IMR-90 (cell line): ENCODE data around the gene AKT3. TPM values are rescaled to one million over a fixed set of nuclear protein-coding genes. Genes with fewer than 3 reads are reported as not detected.

Source experiments
- ATAC-seq: fragments of 200-7000 bp; cut with Tn5 transposase; 2 replicates; pipeline ENCODE4 v1.9.1; 2020; ENCODE audit warnings: low read depth, mild to moderate bottlenecking, moderate library complexity
- BruUV-seq: library from RNA; stranded (reverse); fragments of 400-500 nt; replicated peaks from 2 replicates; lab custom pipeline; 2021; lab: Mats Ljungman, UMichigan
- CTCF ChIA-PET: fragments of 300-600 bp; formaldehyde crosslinking; extraction: SDS; loops from one replicate; lab custom pipeline; 2021; ENCODE audit warnings: antibody characterized with exemption; lab: Yijun Ruan, JAX
- POLR2A ChIA-PET: fragments of 300-600 bp; sonication (Branson Sonifier 250); formaldehyde crosslinking; loops from one replicate; lab custom pipeline; 2022; ENCODE audit warnings: antibody characterized with exemption; ENCODE audit not compliant: unreplicated experiment; lab: Charles Lee
- DNase-seq: peaks from one replicate; pipeline ENCODE4 v3.0.0; 2013
- H2AFZ ChIP-seq: replicated peaks from 2 replicates; pipeline ENCODE3; 2013; ENCODE audit warnings: low read length, mild to moderate bottlenecking; ENCODE audit not compliant: poor library complexity
- H2AK5ac ChIP-seq: 2 replicates; pipeline ENCODE4 v1.6.1; 2013; ENCODE audit warnings: low read depth, low read length, inconsistent platforms
- H2AK9ac ChIP-seq: replicated peaks from 2 replicates; pipeline ENCODE3; 2013; ENCODE audit warnings: mild to moderate bottlenecking, low read depth, low read length, moderate library complexity; ENCODE audit not compliant: poor library complexity
- H2BK120ac ChIP-seq: 2 replicates; pipeline ENCODE4 v1.6.1; 2013; ENCODE audit warnings: low read depth, low read length, inconsistent platforms
- H2BK15ac ChIP-seq: 3 replicates; pipeline ENCODE4 v1.6.1; 2013; ENCODE audit warnings: low read depth, low read length, inconsistent platforms
- H2BK20ac ChIP-seq: 2 replicates; pipeline ENCODE4 v1.6.1; 2013; ENCODE audit warnings: low read depth, mild to moderate bottlenecking, inconsistent platforms, low read length, moderate library complexity
- H2BK5ac ChIP-seq: 2 replicates; pipeline ENCODE4 v1.6.1; 2013; ENCODE audit warnings: mild to moderate bottlenecking, low read depth, low read length, inconsistent platforms; ENCODE audit not compliant: poor library complexity, severe bottlenecking
- H3K14ac ChIP-seq: replicated peaks from 2 replicates; pipeline ENCODE4 v1.6.1; 2013; ENCODE audit warnings: low read depth, low read length, inconsistent platforms
- H3K18ac ChIP-seq: 2 replicates; pipeline ENCODE4 v1.6.1; 2013; ENCODE audit warnings: low read depth, low read length, control low read depth
- H3K23ac ChIP-seq: 2 replicates; pipeline ENCODE4 v1.6.1; 2013; ENCODE audit warnings: low read depth, low read length, inconsistent platforms
- H3K27ac ChIP-seq: 2 replicates; pipeline ENCODE4 v1.5.1; 2013; ENCODE audit warnings: mild to moderate bottlenecking, control low read depth, low read length; ENCODE audit not compliant: insufficient read depth
- H3K27me3 ChIP-seq: 2 replicates; pipeline ENCODE4 v1.6.1; 2013; ENCODE audit warnings: low read length; ENCODE audit not compliant: control insufficient read depth, insufficient read depth
- H3K36me3 ChIP-seq: 2 replicates; pipeline ENCODE4 v1.6.1; 2013; ENCODE audit warnings: low read length, mixed read lengths; ENCODE audit not compliant: control insufficient read depth, insufficient read depth
- H3K4ac ChIP-seq: 2 replicates; pipeline ENCODE4 v1.6.1; 2013; ENCODE audit warnings: low read depth, low read length, inconsistent platforms
- H3K4me1 ChIP-seq: 2 replicates; pipeline ENCODE4 v1.6.1; 2013; ENCODE audit warnings: low read length, mixed read lengths; ENCODE audit not compliant: control insufficient read depth, insufficient read depth
- H3K4me2 ChIP-seq: 2 replicates; pipeline ENCODE4 v1.6.1; 2013; ENCODE audit warnings: low read depth, mild to moderate bottlenecking, control low read depth, low read length, moderate library complexity
- H3K4me3 ChIP-seq: 2 replicates; pipeline ENCODE4 v1.5.1; 2013; ENCODE audit warnings: low read depth, mild to moderate bottlenecking, control low read depth, low read length, moderate library complexity; ENCODE audit not compliant: insufficient read depth
- H3K56ac ChIP-seq: 2 replicates; pipeline ENCODE4 v1.6.1; 2013; ENCODE audit warnings: low read length, inconsistent platforms; ENCODE audit not compliant: insufficient read depth; ENCODE audit errors: extremely low read depth
- H3K79me1 ChIP-seq, 2 experiments: 2 replicates each; pipeline ENCODE4 v1.6.1; 2013; ENCODE audit warnings: low read length in 2 of 2, inconsistent platforms in 1 of 2, low read depth in 1 of 2
- H3K9ac ChIP-seq: 2 replicates; pipeline ENCODE4 v1.6.1; 2013; ENCODE audit warnings: low read depth, low read length, control low read depth
- H3K9me1 ChIP-seq: 2 replicates; pipeline ENCODE4 v1.6.1; 2013; ENCODE audit warnings: low read length, inconsistent platforms; ENCODE audit not compliant: insufficient read depth
- H3K9me3 ChIP-seq: 2 replicates; pipeline ENCODE4 v1.6.1; 2013; ENCODE audit warnings: low read length; ENCODE audit not compliant: control insufficient read depth, insufficient read depth
- H4K20me1 ChIP-seq: 2 replicates; pipeline ENCODE4 v1.6.1; 2013; ENCODE audit warnings: low read length, inconsistent platforms; ENCODE audit not compliant: insufficient read depth
- H4K5ac ChIP-seq: 2 replicates; pipeline ENCODE4 v1.6.1; 2013; ENCODE audit warnings: mild to moderate bottlenecking, low read depth, low read length, control low read depth
- H4K8ac ChIP-seq, 2 experiments: 2 replicates each; pipeline ENCODE4 v1.6.1; 2013; ENCODE audit warnings: low read depth in 2 of 2, low read length in 2 of 2, control low read depth in 1 of 2, inconsistent platforms in 1 of 2
- H4K91ac ChIP-seq: 2 replicates; pipeline ENCODE4 v1.6.1; 2013; ENCODE audit warnings: low read depth, low read length, inconsistent platforms; ENCODE audit not compliant: insufficient read depth
- CTCF ChIP-seq: conservative IDR thresholded peaks from 2 replicates; pipeline ENCODE4 v1.5.1; 2012; ENCODE audit warnings: mild to moderate bottlenecking, low read depth, low read length, improper control_type of control experiment
- ELK1 ChIP-seq: fragments of 150-350 bp; IDR thresholded peaks from 2 replicates; pipeline ENCODE4 v1.6.1; 2016; ENCODE audit warnings: low read depth, mild to moderate bottlenecking, low read length, moderate library complexity, borderline replicate concordance
- MAZ ChIP-seq: IDR thresholded peaks from 2 replicates; pipeline ENCODE4 v1.6.1; 2012; ENCODE audit warnings: low read depth, mild to moderate bottlenecking, low read length, improper control_type of control experiment, moderate library complexity, borderline replicate concordance
- MXI1 ChIP-seq: IDR thresholded peaks from 2 replicates; pipeline ENCODE4 v1.6.1; 2012; ENCODE audit warnings: low read depth, mild to moderate bottlenecking, low read length, moderate library complexity, borderline replicate concordance
- NFE2L2 ChIP-seq: fragments of 150-350 bp; IDR thresholded peaks from 2 replicates; pipeline ENCODE4 v1.6.1; 2016; ENCODE audit warnings: low read depth, mild to moderate bottlenecking, low read length
- POLR2A ChIP-seq: IDR thresholded peaks from 2 replicates; pipeline ENCODE4 v1.6.1; 2012; ENCODE audit warnings: mild to moderate bottlenecking, low read depth, low read length
- SMC3 ChIP-seq: fragments of 150-350 bp; IDR thresholded peaks from 2 replicates; pipeline ENCODE4 v1.6.1; 2016; ENCODE audit warnings: low read depth, mild to moderate bottlenecking, antibody characterized with exemption, low read length, moderate library complexity
- WGBS, 2 experiments: methylation state at CpG; one replicate each; pipeline versions ENCODE4 v1.1.5 to v1.1.7; 2013; ENCODE audit warnings: missing lambda C conversion rate in 2 of 2; ENCODE audit not compliant: insufficient read length in 1 of 2; ENCODE audit errors: extremely low coverage in 2 of 2; 5-methylcytosine and 5-hydroxymethylcytosine counted together
- dilution Hi-C: fragments of 300-500 bp; cut with HindIII; formaldehyde crosslinking; loops from one replicate; pipeline ENCODE4 v1.14.3; 2018; ENCODE audit warnings: low sequenced_read_pairs; ENCODE audit not compliant: unreplicated experiment
- in situ Hi-C: fragments of 300-500 bp; cut with MboI; formaldehyde crosslinking; loops from 3 replicates; pipeline ENCODE4 v1.14.3; 2019; ENCODE audit warnings: low sequenced_read_pairs, inconsistent platforms, mixed read lengths
- intact Hi-C: fragments of 100-400 bp; cut with micrococcal nuclease; formaldehyde crosslinking; loops from 2 replicates; pipeline ENCODE4 v1.10.0; 2022
- polyA plus RNA-seq, 3 experiments: library from polyadenylated mRNA; depleted of rRNA; stranded (reverse); fragments of >200 nt; gene quantifications; 2 replicates each; pipeline ENCODE4 v1.2.3, GENCODE V29; 2012; ENCODE audit warnings: low replicate concordance in 1 of 3
- total RNA-seq: library from RNA; depleted of rRNA; stranded (reverse); fragments of >200 nt; gene quantifications from 2 replicates; pipeline ENCODE4 v1.2.3, GENCODE V29; 2012

Gene AKT3
- total and polyA plus RNA-seq, 2 of the 4 experiments (the other 2 are of a cell fraction), result 15.2 to 19.4 TPM

GRCh38 chr1:243440406-243440805, 409.6 kb downstream of the AKT3 start:
- H2AFZ ChIP-seq, result no peak overlapping the region
- no peaks in the 10 kb centered on the region for H3K27me3 ChIP-seq
- TF ChIP-seq POLR2A, result no peak
- TF ChIP-seq NFE2L2, result no peak
- TF ChIP-seq SMC3, result no peak
- no peak for TF ChIP-seq ELK1
- TF ChIP-seq MAZ, result no peak
- TF ChIP-seq MXI1, result no peak
- no peak for TF ChIP-seq CTCF
- no peak overlapping the region for H3K4ac ChIP-seq
- H3K18ac ChIP-seq, result no peak overlapping the region
- no peak overlapping the region for H3K56ac ChIP-seq
- WGBS, 2 experiments, result 13% methylated on average over 1 of the region's 2 CpGs; no CpG with 5 or more reads in 1 of the 2 experiments
- in situ Hi-C loops, result no loop called here
- no peak overlapping the region for H3K27ac ChIP-seq
- dilution Hi-C loops, result no loop called here
- H4K8ac ChIP-seq, result no peak overlapping the region
- intact Hi-C loops, result no loop called here
- DNase-seq (no peak), ATAC-seq (no peak)
- ChIA-PET CTCF (no interaction called here), POLR2A (no interaction called here)
- no peaks in the 10 kb centered on the region for H3K9me1 ChIP-seq
- no peak overlapping the region for H2BK5ac ChIP-seq
- BruUV-seq, result no TSS peak
- no peak overlapping the region for H3K4me2 ChIP-seq
- H3K4me3 ChIP-seq, result no peak overlapping the region
- no peak overlapping the region for H4K91ac ChIP-seq
- H3K9me3 ChIP-seq, result no peaks in the 10 kb centered on the region
- H2AK9ac ChIP-seq, result no peak overlapping the region
- no peak overlapping the region for H2BK20ac ChIP-seq
- H2AK5ac ChIP-seq, result no peak overlapping the region
- H3K36me3 ChIP-seq, result no peaks in the 10 kb centered on the region
- H3K4me1 ChIP-seq, result peaks cover 2% of the 10 kb centered on the region
- peaks cover 0 to 3% of the 10 kb centered on the region in 2 experiments; a peak in 2 of 4 replicates for H3K79me1 ChIP-seq
- no peak overlapping the region for H3K9ac ChIP-seq
- no peak overlapping the region for H3K14ac ChIP-seq
- no peak overlapping the region for H4K5ac ChIP-seq
- H3K23ac ChIP-seq, result no peak overlapping the region
- no peak overlapping the region for H2BK120ac ChIP-seq
- H2BK15ac ChIP-seq, result no peak overlapping the region
- no peaks in the 10 kb centered on the region for H4K20me1 ChIP-seq
